IMR-90 (cell line): ENCODE measurements around the gene HEPACAM.

ENCODE experiments used
- BHLHE40 ChIP-seq: fragments of 150-350 bp; IDR thresholded peaks from 2 replicates; pipeline ENCODE4 v1.6.1; 2016; ENCODE audit warnings: mild to moderate bottlenecking, low read depth, low read length
- CEBPB ChIP-seq: IDR thresholded peaks from 2 replicates; pipeline ENCODE4 v1.6.1; 2012; ENCODE audit warnings: low read depth, low read length, improper control_type of control experiment
- CHD1 ChIP-seq: IDR thresholded peaks from 2 replicates; pipeline ENCODE4 v1.6.1; 2012; ENCODE audit warnings: low read depth, low read length, improper control_type of control experiment
- MAFK ChIP-seq: IDR thresholded peaks from 2 replicates; pipeline ENCODE4 v1.6.1; 2012; ENCODE audit warnings: low read depth, low read length, improper control_type of control experiment
- MXI1 ChIP-seq: IDR thresholded peaks from 2 replicates; pipeline ENCODE4 v1.6.1; 2012; ENCODE audit warnings: low read depth, mild to moderate bottlenecking, low read length, moderate library complexity, borderline replicate concordance
- NFE2L2 ChIP-seq: fragments of 150-350 bp; IDR thresholded peaks from 2 replicates; pipeline ENCODE4 v1.6.1; 2016; ENCODE audit warnings: low read depth, mild to moderate bottlenecking, low read length
- POLR2A ChIP-seq: IDR thresholded peaks from 2 replicates; pipeline ENCODE4 v1.6.1; 2012; ENCODE audit warnings: mild to moderate bottlenecking, low read depth, low read length
- RAD21 ChIP-seq: IDR thresholded peaks from 2 replicates; pipeline ENCODE4 v1.6.1; 2012; ENCODE audit warnings: low read length, improper control_type of control experiment
- RFX5 ChIP-seq: IDR thresholded peaks from 2 replicates; pipeline ENCODE4 v1.8.0; 2012; ENCODE audit warnings: low read depth, mild to moderate bottlenecking, low read length, moderate library complexity
- SMC3 ChIP-seq: fragments of 150-350 bp; IDR thresholded peaks from 2 replicates; pipeline ENCODE4 v1.6.1; 2016; ENCODE audit warnings: low read depth, mild to moderate bottlenecking, antibody characterized with exemption, low read length, moderate library complexity
- TF ChIP-seq, protein P1 (sequence below): conservative IDR thresholded peaks from 2 replicates; pipeline ENCODE4 v1.5.1; 2012; ENCODE audit warnings: mild to moderate bottlenecking, low read depth, low read length, improper control_type of control experiment
- TF ChIP-seq, protein P2 (sequence below): fragments of 150-350 bp; IDR thresholded peaks from 2 replicates; pipeline ENCODE4 v1.6.1; 2017; ENCODE audit warnings: mild to moderate bottlenecking, antibody characterized with exemption, low read length, low read depth
- TF ChIP-seq, protein P3 (sequence below): fragments of 150-350 bp; IDR thresholded peaks from 2 replicates; pipeline ENCODE4 v1.6.1; 2016; ENCODE audit warnings: low read depth, mild to moderate bottlenecking, low read length, moderate library complexity, borderline replicate concordance

DNA sequence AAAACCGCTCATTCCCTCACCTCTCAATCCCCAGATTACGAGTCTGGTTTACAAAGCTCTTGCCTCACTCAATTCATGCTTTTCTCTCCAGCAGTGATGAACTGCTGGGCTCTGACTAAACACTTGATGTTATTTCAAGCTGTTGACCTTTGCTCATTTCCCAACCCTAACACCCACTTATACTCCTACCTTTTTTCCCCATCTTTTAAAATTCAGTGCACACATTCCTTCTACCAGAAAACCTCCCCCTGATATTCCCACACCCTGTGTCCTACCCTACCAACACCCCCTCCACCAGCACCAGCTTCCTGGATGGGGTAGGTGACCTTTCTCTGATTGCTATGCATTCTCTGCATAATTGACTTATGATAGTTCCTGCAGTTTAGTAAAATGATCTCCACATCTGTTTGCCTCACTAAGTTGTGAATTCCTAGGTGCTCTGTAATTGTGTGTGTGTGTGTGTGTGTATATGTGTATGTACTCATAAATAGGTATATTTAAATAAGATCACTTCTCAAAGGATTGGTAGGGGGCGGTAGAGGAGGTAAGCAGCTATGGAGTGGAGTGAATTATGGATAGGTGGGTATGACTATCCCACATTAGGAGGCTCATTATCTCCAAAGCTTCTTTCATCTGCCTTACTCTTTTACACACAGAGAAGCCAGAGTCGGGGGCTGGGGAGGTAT is 842 bp downstream of the HEPACAM start:
- TF ChIP-seq, protein P1, sequence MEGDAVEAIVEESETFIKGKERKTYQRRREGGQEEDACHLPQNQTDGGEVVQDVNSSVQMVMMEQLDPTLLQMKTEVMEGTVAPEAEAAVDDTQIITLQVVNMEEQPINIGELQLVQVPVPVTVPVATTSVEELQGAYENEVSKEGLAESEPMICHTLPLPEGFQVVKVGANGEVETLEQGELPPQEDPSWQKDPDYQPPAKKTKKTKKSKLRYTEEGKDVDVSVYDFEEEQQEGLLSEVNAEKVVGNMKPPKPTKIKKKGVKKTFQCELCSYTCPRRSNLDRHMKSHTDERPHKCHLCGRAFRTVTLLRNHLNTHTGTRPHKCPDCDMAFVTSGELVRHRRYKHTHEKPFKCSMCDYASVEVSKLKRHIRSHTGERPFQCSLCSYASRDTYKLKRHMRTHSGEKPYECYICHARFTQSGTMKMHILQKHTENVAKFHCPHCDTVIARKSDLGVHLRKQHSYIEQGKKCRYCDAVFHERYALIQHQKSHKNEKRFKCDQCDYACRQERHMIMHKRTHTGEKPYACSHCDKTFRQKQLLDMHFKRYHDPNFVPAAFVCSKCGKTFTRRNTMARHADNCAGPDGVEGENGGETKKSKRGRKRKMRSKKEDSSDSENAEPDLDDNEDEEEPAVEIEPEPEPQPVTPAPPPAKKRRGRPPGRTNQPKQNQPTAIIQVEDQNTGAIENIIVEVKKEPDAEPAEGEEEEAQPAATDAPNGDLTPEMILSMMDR: peak; percentile 35
- no peak for TF ChIP-seq POLR2A
- TF ChIP-seq MAFK: no peak
- TF ChIP-seq MXI1: no peak
- 0 out of 2 replicates have a peak, but pooled peaks have one; percentile 4 for TF ChIP-seq SMC3
- TF ChIP-seq RAD21: no peak
- TF ChIP-seq RFX5: no peak
- no peak for TF ChIP-seq BHLHE40
- no peak for TF ChIP-seq NFE2L2
- TF ChIP-seq, protein P2, sequence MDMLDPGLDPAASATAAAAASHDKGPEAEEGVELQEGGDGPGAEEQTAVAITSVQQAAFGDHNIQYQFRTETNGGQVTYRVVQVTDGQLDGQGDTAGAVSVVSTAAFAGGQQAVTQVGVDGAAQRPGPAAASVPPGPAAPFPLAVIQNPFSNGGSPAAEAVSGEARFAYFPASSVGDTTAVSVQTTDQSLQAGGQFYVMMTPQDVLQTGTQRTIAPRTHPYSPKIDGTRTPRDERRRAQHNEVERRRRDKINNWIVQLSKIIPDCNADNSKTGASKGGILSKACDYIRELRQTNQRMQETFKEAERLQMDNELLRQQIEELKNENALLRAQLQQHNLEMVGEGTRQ: no peak
- TF ChIP-seq, protein P3, sequence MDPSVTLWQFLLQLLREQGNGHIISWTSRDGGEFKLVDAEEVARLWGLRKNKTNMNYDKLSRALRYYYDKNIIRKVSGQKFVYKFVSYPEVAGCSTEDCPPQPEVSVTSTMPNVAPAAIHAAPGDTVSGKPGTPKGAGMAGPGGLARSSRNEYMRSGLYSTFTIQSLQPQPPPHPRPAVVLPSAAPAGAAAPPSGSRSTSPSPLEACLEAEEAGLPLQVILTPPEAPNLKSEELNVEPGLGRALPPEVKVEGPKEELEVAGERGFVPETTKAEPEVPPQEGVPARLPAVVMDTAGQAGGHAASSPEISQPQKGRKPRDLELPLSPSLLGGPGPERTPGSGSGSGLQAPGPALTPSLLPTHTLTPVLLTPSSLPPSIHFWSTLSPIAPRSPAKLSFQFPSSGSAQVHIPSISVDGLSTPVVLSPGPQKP: no peak
- no peak for TF ChIP-seq CHD1
- TF ChIP-seq CEBPB: peak; percentile 89
